HCT116 (cell line): Measurements from ENCODE around the gene NAXE. TPM values are rescaled to one million over a fixed set of nuclear protein-coding genes. Genes with fewer than 3 reads are reported as not detected.

Experiments
- ATAC-seq: fragments of 200-7000 bp; cut with Tn5 transposase; 2 replicates; pipeline ENCODE4 v1.9.1; 2020; ENCODE audit warnings: mild to moderate bottlenecking, moderate library complexity
- BruUV-seq: library from RNA; stranded (reverse); fragments of 400-500 nt; replicated peaks from 2 replicates; lab custom pipeline; 2021; lab: Mats Ljungman, UMichigan
- CTCF ChIA-PET: fragments of 300-600 bp; sonication (Branson Sonifier 250); formaldehyde crosslinking; loops from one replicate; lab custom pipeline; 2021; ENCODE audit warnings: antibody characterized with exemption; lab: Charles Lee
- POLR2A ChIA-PET: fragments of 300-600, 350-600 bp; sonication (Branson Sonifier 250); formaldehyde crosslinking; loops from one replicate; lab custom pipeline; 2021; ENCODE audit warnings: antibody characterized with exemption; lab: Charles Lee
- RAD21 ChIA-PET, 2 experiments: fragments of 300-600 bp; sonication (Branson Sonifier 250); formaldehyde crosslinking; loops; one replicate each; lab custom pipeline; 2023; ENCODE audit warnings: low total read pairs in 2 of 2; ENCODE audit not compliant: uncharacterized antibody in 2 of 2, unreplicated experiment in 2 of 2, low non-redundant PET in 1 of 2; lab: Charles Lee
- DNase-seq: peaks from one replicate; pipeline ENCODE4 v3.0.0-alpha.2; 2010; ENCODE audit warnings: low read depth, low spot score
- H2AFZ ChIP-seq: fragments of 200-600 bp; shearing (Covaris generic), sonication (generic); 2 replicates; pipeline ENCODE4 v1.6.1; 2017; ENCODE audit warnings: low read depth, mixed run types, mixed read lengths, antibody characterized with exemption, low read length; ENCODE audit not compliant: poor library complexity, severe bottlenecking
- H3K27ac ChIP-seq: 2 replicates; pipeline ENCODE4 v1.5.1; 2012; ENCODE audit warnings: low read depth, low read length
- H3K27me3 ChIP-seq: fragments of 200-600 bp; sonication (generic); 2 replicates; pipeline ENCODE4 v1.6.1; 2016; ENCODE audit warnings: mixed run types, low read length, mixed read lengths; ENCODE audit not compliant: insufficient read depth
- H3K36me3 ChIP-seq, 2 experiments: fragments of 200-500 bp in 1 of 2; fragments of 200-600 bp in 1 of 2; sonication (Bioruptor generic) in 1 of 2; sonication (generic) in 1 of 2; 2 replicates each; pipeline versions ENCODE4 v1.5.1 to v1.6.1; 2014 to 2016; ENCODE audit warnings: low read length in 2 of 2, inconsistent platforms in 1 of 2, mixed read lengths in 1 of 2, mixed run types in 1 of 2; ENCODE audit not compliant: insufficient read depth in 2 of 2, control insufficient read depth in 1 of 2
- H3K4me1 ChIP-seq, 2 experiments: fragments of 200-600 bp in 1 of 2; sonication (generic) in 1 of 2; 2 replicates each; pipeline versions ENCODE4 v1.5.1 to v1.6.1; 2012 to 2017; ENCODE audit warnings: low read length in 2 of 2, inconsistent platforms in 1 of 2, mild to moderate bottlenecking in 1 of 2, mixed read lengths in 1 of 2, mixed run types in 1 of 2, moderate library complexity in 1 of 2; ENCODE audit not compliant: insufficient read depth in 2 of 2, control insufficient read depth in 1 of 2
- H3K4me2 ChIP-seq: fragments of 200-600 bp; sonication (generic); 2 replicates; pipeline ENCODE4 v1.6.1; 2017; ENCODE audit warnings: mixed run types, low read length, mixed read lengths
- H3K4me3 ChIP-seq, 2 experiments: fragments of 200-600 bp in 1 of 2; sonication (generic) in 1 of 2; replicated peaks in 1 of 2; 2 replicates each; pipeline ENCODE4 v1.5.1; 2011 to 2016; ENCODE audit warnings: low read length in 2 of 2, control low read depth in 1 of 2, low read depth in 1 of 2, mild to moderate bottlenecking in 1 of 2, mixed read lengths in 1 of 2, mixed run types in 1 of 2
- H3K79me2 ChIP-seq: fragments of 200-600 bp; sonication (generic); 2 replicates; pipeline ENCODE4 v1.6.1; 2017; ENCODE audit warnings: mild to moderate bottlenecking, mixed run types, low read length, moderate library complexity, mixed read lengths; ENCODE audit not compliant: insufficient read depth
- H3K9ac ChIP-seq: fragments of 200-600 bp; sonication (generic); 2 replicates; pipeline ENCODE4 v1.6.1; 2016; ENCODE audit warnings: low read length, mixed read lengths
- H3K9me2 ChIP-seq: fragments of 200-600 bp; sonication (generic), shearing (Covaris generic); 2 replicates; pipeline ENCODE4 v1.6.1; 2017; ENCODE audit warnings: mixed run types, mild to moderate bottlenecking, moderate library complexity; ENCODE audit not compliant: insufficient read depth
- H3K9me3 ChIP-seq, 2 experiments: fragments of 200-500 bp in 1 of 2; fragments of 200-600 bp in 1 of 2; sonication (Bioruptor generic) in 1 of 2; sonication (generic) in 1 of 2; 2 replicates each; pipeline ENCODE4 v1.6.1; 2014 to 2017; ENCODE audit warnings: low read length in 2 of 2, mixed read lengths in 2 of 2, inconsistent platforms in 1 of 2, low read depth in 1 of 2, mild to moderate bottlenecking in 1 of 2, mixed run types in 1 of 2, moderate library complexity in 1 of 2; ENCODE audit not compliant: control insufficient read depth in 1 of 2, insufficient read depth in 1 of 2
- H4K20me1 ChIP-seq: fragments of 200-600 bp; sonication (generic), shearing (Covaris generic); 2 replicates; pipeline ENCODE4 v1.6.1; 2017; ENCODE audit warnings: mixed run types, mild to moderate bottlenecking, moderate library complexity; ENCODE audit not compliant: insufficient read depth
- ATF3 ChIP-seq: IDR thresholded peaks from 2 replicates; pipeline ENCODE4 v1.6.1; 2012
- CEBPB ChIP-seq: IDR thresholded peaks from 2 replicates; pipeline ENCODE4 v1.6.1; 2012; ENCODE audit warnings: low read depth
- EGR1 ChIP-seq: IDR thresholded peaks from 2 replicates; pipeline ENCODE4 v1.6.1; 2012; ENCODE audit warnings: low read depth
- ELF1 ChIP-seq: IDR thresholded peaks from 2 replicates; pipeline ENCODE4 v1.6.1; 2012; ENCODE audit warnings: low read depth, borderline replicate concordance
- EZH2 ChIP-seq: fragments of 200-600 bp; sonication (generic); IDR thresholded peaks from 2 replicates; pipeline ENCODE4 v1.6.1; 2017; ENCODE audit warnings: antibody characterized with exemption, mixed run types
- JUND ChIP-seq: IDR thresholded peaks from 2 replicates; pipeline ENCODE4 v1.6.1; 2012
- POLR2A ChIP-seq: IDR thresholded peaks from 2 replicates; pipeline ENCODE4 v1.7.0; 2011; ENCODE audit warnings: borderline replicate concordance; ENCODE audit not compliant: insufficient read depth, insufficient read length; ENCODE audit errors: extremely low read depth
- RAD21 ChIP-seq: IDR thresholded peaks from 2 replicates; pipeline ENCODE4 v1.6.1; 2012; ENCODE audit warnings: low read depth, mild to moderate bottlenecking
- SIN3A ChIP-seq: IDR thresholded peaks from 2 replicates; pipeline ENCODE4 v1.6.1; 2012; ENCODE audit warnings: low read depth
- SP1 ChIP-seq: IDR thresholded peaks from 2 replicates; pipeline ENCODE4 v1.6.1; 2012; ENCODE audit warnings: low read depth
- SRF ChIP-seq: IDR thresholded peaks from 2 replicates; pipeline ENCODE4 v1.6.1; 2012; ENCODE audit warnings: low read depth
- YY1 ChIP-seq: IDR thresholded peaks from 2 replicates; pipeline ENCODE4 v1.6.1; 2011; ENCODE audit warnings: low read length, low read depth, moderate library complexity, mild to moderate bottlenecking; ENCODE audit not compliant: insufficient replicate concordance; ENCODE audit errors: extremely low read depth
- ZFX ChIP-seq: fragments of 450-650 bp; IDR thresholded peaks from 2 replicates; pipeline ENCODE4 v1.6.1; 2017
- ZNF274 ChIP-seq: fragments of 200-500 bp; sonication (Bioruptor generic); IDR thresholded peaks from 2 replicates; pipeline ENCODE4 v1.6.1; 2014; ENCODE audit warnings: mild to moderate bottlenecking, low read depth, low read length, inconsistent platforms
- intact Hi-C: fragments of 100-400 bp; cut with micrococcal nuclease; formaldehyde crosslinking; loops from 2 replicates; pipeline ENCODE4 v1.10.0; 2022
- total RNA-seq: library from RNA; stranded (reverse); gene quantifications from one replicate; pipeline ENCODE4 v1.2.1, GENCODE V29; 2021; ENCODE audit not compliant: unreplicated experiment
- TF ChIP-seq, protein P1 (sequence below): IDR thresholded peaks from 2 replicates; pipeline ENCODE4 v1.6.1; 2011; ENCODE audit warnings: mild to moderate bottlenecking, low read length, moderate library complexity; ENCODE audit not compliant: insufficient replicate concordance; ENCODE audit errors: extremely low read depth

Gene NAXE
- total RNA-seq, 1 experiment from 2014 or later, result 139 TPM

- no peak overlapping the region for H3K9ac ChIP-seq
- no peaks in the 10 kb centered on the region for H3K9me2 ChIP-seq
- H3K79me2 ChIP-seq, result no peaks in the 10 kb centered on the region
- peaks cover 3 to 7% of the 10 kb centered on the region in 2 experiments; a peak in 2 of 4 replicates for H3K4me1 ChIP-seq
- no peaks in the 10 kb centered on the region for H4K20me1 ChIP-seq
- no peaks in the 10 kb centered on the region for H3K36me3 ChIP-seq
- no peak overlapping the region for H2AFZ ChIP-seq
- intact Hi-C loops, result loop anchor here (10.0 kb wide), 1 partner anchor 302 kb away; the partner anchor contains the start of gene LRRC71
- no peak overlapping the region for H3K4me3 ChIP-seq
- no peak overlapping the region for H3K4me2 ChIP-seq
- DNase-seq (no peak), ATAC-seq (no peak)
- no peaks in the 10 kb centered on the region for H3K27me3 ChIP-seq
- no peak overlapping the region for H3K27ac ChIP-seq
- CTCF ChIA-PET, result interaction anchor here (0.8 kb wide), 1 partner anchor 67 kb away, joined by 3 read pairs; no protein-coding TSS in a partner anchor
- no TSS peak for BruUV-seq
- POLR2A ChIA-PET, result no interaction called here
- RAD21 ChIA-PET, result no interaction called here
- no peaks in the 10 kb centered on the region for H3K9me3 ChIP-seq
- no peak for TF ChIP-seq JUND
- TF ChIP-seq RAD21, result no peak
- no peak for TF ChIP-seq ELF1
- TF ChIP-seq EGR1, result no peak
- no peak for TF ChIP-seq ATF3
- no peak for TF ChIP-seq POLR2A
- TF ChIP-seq SIN3A, result no peak
- TF ChIP-seq, protein P1, sequence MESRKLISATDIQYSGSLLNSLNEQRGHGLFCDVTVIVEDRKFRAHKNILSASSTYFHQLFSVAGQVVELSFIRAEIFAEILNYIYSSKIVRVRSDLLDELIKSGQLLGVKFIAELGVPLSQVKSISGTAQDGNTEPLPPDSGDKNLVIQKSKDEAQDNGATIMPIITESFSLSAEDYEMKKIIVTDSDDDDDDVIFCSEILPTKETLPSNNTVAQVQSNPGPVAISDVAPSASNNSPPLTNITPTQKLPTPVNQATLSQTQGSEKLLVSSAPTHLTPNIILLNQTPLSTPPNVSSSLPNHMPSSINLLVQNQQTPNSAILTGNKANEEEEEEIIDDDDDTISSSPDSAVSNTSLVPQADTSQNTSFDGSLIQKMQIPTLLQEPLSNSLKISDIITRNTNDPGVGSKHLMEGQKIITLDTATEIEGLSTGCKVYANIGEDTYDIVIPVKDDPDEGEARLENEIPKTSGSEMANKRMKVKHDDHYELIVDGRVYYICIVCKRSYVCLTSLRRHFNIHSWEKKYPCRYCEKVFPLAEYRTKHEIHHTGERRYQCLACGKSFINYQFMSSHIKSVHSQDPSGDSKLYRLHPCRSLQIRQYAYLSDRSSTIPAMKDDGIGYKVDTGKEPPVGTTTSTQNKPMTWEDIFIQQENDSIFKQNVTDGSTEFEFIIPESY, result no peak
- no peak for TF ChIP-seq CEBPB
- no peak for TF ChIP-seq ZFX
- no peak for TF ChIP-seq SP1
- TF ChIP-seq EZH2, result no peak
- TF ChIP-seq YY1, result no peak
- no peak for TF ChIP-seq SRF
- no peak for TF ChIP-seq ZNF274
Measured at GRCh38 chr1:156622581-156623297, 31.2 kb downstream of the NAXE start.
